Fibroblast of lung (primary cell): ENCODE measurements around the gene PTPN2.

Experiments used
- CTCF ChIP-seq, 2 donors: IDR thresholded peaks in 1 of 2; conservative IDR thresholded peaks in 1 of 2; 1 replicate in 1 of 2; 2 replicates in 1 of 2; pipeline ENCODE4 v1.5.1; 2011 to 2012; ENCODE audit warnings: low read length in 2 of 2, control low read depth in 1 of 2, inconsistent platforms in 1 of 2, low read depth in 1 of 2, mild to moderate bottlenecking in 1 of 2
- EZH2 ChIP-seq: IDR thresholded peaks from 2 replicates; pipeline ENCODE4 v1.5.1; 2012; ENCODE audit warnings: low read length, control low read depth, mild to moderate bottlenecking; ENCODE audit errors: missing control alignments

DNA sequence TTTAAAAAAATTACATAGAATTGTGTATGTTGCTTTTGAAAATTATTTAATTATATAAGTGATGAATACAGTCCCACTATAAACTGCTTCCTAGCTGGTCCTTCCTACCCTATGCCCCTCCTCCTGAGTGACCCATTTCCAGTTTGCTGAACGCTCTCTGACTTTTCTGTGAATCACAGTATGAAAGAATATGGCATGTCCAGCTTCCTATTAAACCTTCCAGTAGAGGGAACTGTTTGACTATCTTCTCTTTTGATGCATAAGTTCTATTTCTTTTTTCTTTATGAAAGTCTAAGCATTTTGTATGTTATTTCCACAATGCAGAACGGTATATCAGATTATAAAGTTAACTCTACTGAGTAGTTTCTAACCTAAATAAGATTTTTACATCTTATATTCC lies 139.9 kb downstream of the PTPN2 start:
- peak; percentile 44 to 62 for TF ChIP-seq CTCF (conservative IDR thresholded peaks at IDR 0.05 in 1 of 2, IDR thresholded peaks at IDR 0.05 in 1 of 2; ENCODE audit: low read depth in 1 of 2, low read length in 2 of 2)
- TF ChIP-seq EZH2: no peak
